ENCODE data around the gene TPR.
"Not testable (repeated sequence)": the region's sequence is repeated elsewhere in the genome, so short reads cannot be mapped to it uniquely, and the experiment has no call there.

Gene TPR

DNA sequence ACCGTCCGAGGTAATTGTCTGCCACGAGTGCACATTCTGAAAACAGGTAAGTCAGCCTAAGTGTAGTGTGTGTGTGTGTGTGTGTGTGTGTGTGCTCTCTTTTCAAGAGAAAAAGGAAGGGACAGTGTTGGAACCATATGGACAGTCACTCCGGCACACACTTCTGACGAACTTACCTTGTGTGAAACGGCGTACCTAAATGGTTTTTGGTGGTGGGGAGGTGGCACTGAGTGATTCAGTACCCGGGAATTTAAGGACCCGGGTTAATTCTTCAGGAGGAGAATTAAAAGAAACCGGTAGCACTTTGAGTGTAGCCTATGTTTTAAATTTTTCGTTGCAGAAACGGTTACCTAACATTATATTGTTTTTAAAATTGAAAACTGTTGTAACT lies 871 bp upstream of the TPR start:
- TF ChIP-seq CTCF (IDR thresholded peaks at IDR 0.05; ENCODE audit: borderline replicate concordance, insufficient read depth, low read depth, low read length): no peak
- peak overlapping the region; percentile 95 for H3K4me3 ChIP-seq (ENCODE audit: low read depth, low read length)

DNA sequence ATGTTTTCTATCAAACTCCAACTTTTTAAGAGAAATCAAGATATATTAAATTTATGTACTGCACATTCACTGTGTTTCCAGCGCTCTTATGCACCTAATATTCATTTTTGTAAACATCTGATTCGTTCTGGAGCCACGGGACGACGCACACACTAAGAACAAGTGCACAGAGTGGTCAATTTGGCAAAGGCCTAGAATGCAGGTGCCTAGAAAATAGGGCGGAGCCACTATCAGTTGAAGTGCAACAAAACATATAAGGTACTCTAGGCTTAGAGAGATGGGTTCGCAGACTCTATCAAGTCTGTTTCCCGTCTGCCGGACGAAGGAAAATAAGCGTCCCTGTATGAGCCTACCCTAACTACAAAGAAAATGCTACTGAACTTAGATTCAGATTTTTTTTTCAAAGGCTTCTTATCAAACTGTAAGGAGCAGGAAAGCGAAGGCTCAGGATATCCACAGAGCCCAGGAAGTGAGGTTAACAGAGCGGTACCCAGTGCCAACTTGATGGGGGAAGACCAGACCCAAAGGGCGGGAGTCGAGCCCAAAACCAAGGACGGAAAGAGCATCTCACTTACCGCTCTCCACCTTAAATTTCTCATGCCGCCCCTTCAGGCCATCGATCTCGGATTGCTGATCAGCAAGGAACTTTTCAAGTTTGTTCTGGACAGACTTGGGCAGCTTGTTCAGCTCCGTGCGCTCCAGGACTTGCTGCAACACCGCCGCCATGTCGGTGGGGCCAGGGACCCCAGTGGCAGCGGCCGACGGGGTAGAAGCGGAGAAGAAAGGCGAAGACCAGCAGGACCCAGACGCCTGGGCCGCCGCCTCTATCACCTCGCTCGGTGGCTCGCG lies 526 bp downstream of the TPR start:
- peak overlapping the region; percentile 95 for H3K4me3 ChIP-seq (ENCODE audit: low read depth, low read length)
- no peak for TF ChIP-seq CTCF (IDR thresholded peaks at IDR 0.05; ENCODE audit: borderline replicate concordance, insufficient read depth, low read depth, low read length)

DNA sequence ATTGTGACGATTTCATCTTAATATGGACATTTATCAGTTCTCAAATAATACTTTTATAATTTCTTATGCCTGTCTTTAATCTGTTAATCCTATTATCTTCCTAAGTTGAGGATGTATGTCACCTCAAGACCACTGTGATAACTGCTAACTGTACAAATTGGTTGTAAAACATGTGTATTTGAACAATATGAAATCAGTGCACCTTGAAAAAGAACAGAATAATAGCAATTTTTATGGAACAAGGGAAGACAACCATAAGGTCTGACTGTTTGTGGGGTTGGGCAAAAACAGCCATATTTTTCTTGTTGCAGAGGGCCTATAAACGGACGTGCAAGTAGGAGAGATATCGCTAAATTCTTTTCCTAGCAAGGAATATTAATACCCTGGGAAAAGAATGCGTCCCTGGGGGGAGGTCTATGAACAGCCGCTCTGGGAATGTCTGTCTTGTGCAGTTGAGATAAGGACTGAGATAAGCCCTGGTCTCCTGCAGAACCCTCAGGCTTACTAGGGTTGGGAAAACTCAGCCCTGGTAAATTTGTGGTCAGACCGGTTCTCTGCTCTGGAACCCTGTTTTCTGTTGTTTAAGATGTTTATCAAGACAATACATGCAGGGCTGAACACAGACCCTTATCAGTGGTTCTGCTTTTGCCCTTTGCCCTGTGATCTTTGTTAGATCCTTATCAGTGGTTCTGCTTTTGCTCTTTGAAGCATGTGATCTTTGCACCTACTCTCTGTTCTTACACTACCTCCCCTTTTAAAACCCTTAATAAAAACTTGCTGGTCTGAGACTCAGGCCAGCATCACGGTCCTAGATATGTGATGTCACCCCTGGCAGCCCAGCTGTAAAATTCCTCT lies 27.0 kb downstream of the TPR start:
- not testable (repeated sequence) for H3K4me3 ChIP-seq (ENCODE audit: low read depth, low read length)

DNA sequence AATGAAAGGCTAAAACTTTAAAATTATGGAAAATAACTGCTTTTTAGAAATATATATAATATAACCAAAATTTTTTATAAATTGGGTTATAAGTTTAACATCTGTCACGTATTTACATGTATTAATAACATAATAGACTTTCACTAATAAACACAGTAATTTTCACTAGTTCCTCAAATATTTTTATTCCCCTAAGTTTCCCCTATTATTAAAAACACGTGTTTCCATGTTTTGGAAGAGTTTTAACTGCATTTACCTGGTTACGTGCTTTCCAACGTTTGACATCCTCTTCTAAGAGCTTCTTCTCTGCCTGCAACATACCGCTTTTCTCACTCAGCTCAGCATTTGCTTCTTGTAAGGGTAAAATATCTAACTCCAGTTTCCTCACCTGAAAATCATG lies 34.3 kb downstream of the TPR start:
- no peak overlapping the region for H3K4me3 ChIP-seq (ENCODE audit: low read depth, low read length)
- no peak for TF ChIP-seq CTCF (IDR thresholded peaks at IDR 0.05; ENCODE audit: borderline replicate concordance, insufficient read depth, low read depth, low read length)

DNA sequence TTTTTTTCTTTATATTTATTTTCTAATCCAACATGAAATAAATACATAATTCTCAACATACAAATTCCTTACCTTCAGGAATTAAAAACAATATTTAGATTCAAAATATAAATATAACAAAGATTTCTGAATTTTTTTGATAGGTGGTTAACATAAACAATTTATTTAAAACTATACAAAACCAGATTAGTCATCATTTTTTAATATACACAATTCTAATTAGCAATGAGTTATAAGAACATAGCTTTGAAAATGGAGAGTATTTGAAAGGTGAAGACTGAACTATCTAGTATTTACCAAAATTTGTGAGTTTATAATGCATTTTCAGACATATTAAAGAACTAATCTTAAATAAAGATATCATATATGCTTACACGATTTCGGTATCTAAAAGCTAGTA lies 37.5 kb downstream of the TPR start:
- no peak for TF ChIP-seq CTCF (IDR thresholded peaks at IDR 0.05; ENCODE audit: borderline replicate concordance, insufficient read depth, low read depth, low read length)
- no peak overlapping the region for H3K4me3 ChIP-seq (ENCODE audit: low read depth, low read length)

DNA sequence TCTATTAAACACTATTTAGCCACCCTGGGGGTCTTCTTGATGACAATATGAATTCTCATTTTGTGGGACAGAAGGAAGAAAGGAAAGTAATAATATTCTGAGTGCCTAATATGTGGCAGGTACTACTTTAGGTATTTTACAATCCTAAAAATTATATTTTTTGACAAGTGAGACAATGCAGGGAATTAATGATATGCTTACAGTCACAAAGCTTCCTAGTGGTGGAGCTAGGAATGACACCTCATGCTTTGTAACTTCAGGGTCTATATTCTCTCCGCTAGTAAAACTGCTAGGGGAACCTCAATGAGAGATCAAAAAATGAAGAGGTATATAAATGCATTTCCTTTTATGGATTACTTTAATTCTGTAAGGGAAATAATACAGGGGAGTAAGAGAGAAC lies 44.3 kb downstream of the TPR start:
- H3K4me3 ChIP-seq (ENCODE audit: low read depth, low read length): no peak overlapping the region
- TF ChIP-seq CTCF (IDR thresholded peaks at IDR 0.05; ENCODE audit: borderline replicate concordance, insufficient read depth, low read depth, low read length): peak; percentile 32; the same call in 1 of the 2 replicates

DNA sequence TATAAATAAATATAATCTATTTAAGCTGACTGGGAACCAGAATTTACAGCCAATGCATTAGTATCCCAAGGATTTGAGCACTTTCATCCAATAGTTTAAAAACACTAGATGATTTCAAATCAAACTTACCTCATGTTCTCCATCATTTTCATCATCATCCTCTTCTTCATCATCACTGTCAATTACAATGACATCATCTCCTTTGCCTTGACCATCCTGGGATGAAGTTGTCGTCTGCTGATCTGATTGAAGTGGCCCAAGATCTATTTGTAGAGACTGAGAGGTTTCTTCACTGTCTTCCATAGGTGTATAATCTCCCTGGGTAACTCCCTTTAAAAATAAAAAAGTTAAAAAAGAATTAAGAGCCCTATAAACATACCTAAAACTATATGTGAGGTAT lies 47.7 kb downstream of the TPR start:
- H3K4me3 ChIP-seq (ENCODE audit: low read depth, low read length): no peak overlapping the region
- no peak for TF ChIP-seq CTCF (IDR thresholded peaks at IDR 0.05; ENCODE audit: borderline replicate concordance, insufficient read depth, low read depth, low read length)

All from GM12875 (cell line).